HG02852 (cell line): ENCODE results near the gene CERS6.
A peak's percentile ranks its signal among the peaks of the same experiment; 100 is the strongest.

ENCODE experiments used
- ATAC-seq: cut with Tn5 transposase; IDR thresholded peaks from one replicate; pipeline ENCODE4 v1.9.1; 2021; ENCODE audit warnings: mild to moderate bottlenecking, moderate library complexity; ENCODE audit not compliant: unreplicated experiment

Gene CERS6

GRCh38 chr2:168596881-168597655 is 141.0 kb downstream of the CERS6 start:
- no peak for ATAC-seq

GRCh38 chr2:168599738-168600137 is 143.7 kb downstream of the CERS6 start:
- ATAC-seq, result no peak

GRCh38 chr2:168600949-168601348 is 144.9 kb downstream of the CERS6 start:
- no peak for ATAC-seq

GRCh38 chr2:168601741-168602140 is 145.7 kb downstream of the CERS6 start:
- ATAC-seq, result peak; percentile 73

GRCh38 chr2:168602379-168602778 is 146.3 kb downstream of the CERS6 start:
- ATAC-seq, result no peak

GRCh38 chr2:168602846-168603401 is 146.9 kb downstream of the CERS6 start:
- no peak for ATAC-seq

GRCh38 chr2:168603439-168603961 is 147.4 kb downstream of the CERS6 start:
- ATAC-seq, result no peak

GRCh38 chr2:168604252-168604651 is 148.2 kb downstream of the CERS6 start:
- ATAC-seq, result no peak

GRCh38 chr2:168607992-168608391 is 151.9 kb downstream of the CERS6 start:
- no peak for ATAC-seq

GRCh38 chr2:168608796-168609195 is 152.7 kb downstream of the CERS6 start:
- no peak for ATAC-seq

GRCh38 chr2:168611091-168611490 is 155.0 kb downstream of the CERS6 start:
- ATAC-seq, result no peak

- no peak for ATAC-seq
These were observed 156.0 kb downstream of the CERS6 start for GRCh38 chr2:168611896-168612650.

- no peak for ATAC-seq
These were observed 156.6 kb downstream of the CERS6 start for GRCh38 chr2:168612719-168613118.

GRCh38 chr2:168613551-168613950 is 157.5 kb downstream of the CERS6 start:
- no peak for ATAC-seq

GRCh38 chr2:168614172-168615018 is 158.3 kb downstream of the CERS6 start:
- no peak for ATAC-seq

- ATAC-seq, result no peak
These were observed 164.5 kb downstream of the CERS6 start for GRCh38 chr2:168620554-168620953.

GRCh38 chr2:168622559-168622958 is 166.5 kb downstream of the CERS6 start:
- ATAC-seq, result no peak

- no peak for ATAC-seq
These were observed 168.0 kb downstream of the CERS6 start for GRCh38 chr2:168624028-168624427.

GRCh38 chr2:168626096-168626495 is 170.0 kb downstream of the CERS6 start:
- no peak for ATAC-seq

- ATAC-seq, result no peak
These were observed 170.6 kb downstream of the CERS6 start for GRCh38 chr2:168626647-168627046.

- ATAC-seq, result no peak
These were observed 176.6 kb downstream of the CERS6 start for GRCh38 chr2:168632709-168633121.
